ENCODE measurements around the gene ATP1A2. TPM values are rescaled to one million over a fixed set of nuclear protein-coding genes. Genes with fewer than 3 reads are reported as not detected.

Gene ATP1A2
- total RNA-seq, 3 donors from 2014 or later (not counting 1 experiment from before 2014, with no cell fraction given): not detected

DNA sequence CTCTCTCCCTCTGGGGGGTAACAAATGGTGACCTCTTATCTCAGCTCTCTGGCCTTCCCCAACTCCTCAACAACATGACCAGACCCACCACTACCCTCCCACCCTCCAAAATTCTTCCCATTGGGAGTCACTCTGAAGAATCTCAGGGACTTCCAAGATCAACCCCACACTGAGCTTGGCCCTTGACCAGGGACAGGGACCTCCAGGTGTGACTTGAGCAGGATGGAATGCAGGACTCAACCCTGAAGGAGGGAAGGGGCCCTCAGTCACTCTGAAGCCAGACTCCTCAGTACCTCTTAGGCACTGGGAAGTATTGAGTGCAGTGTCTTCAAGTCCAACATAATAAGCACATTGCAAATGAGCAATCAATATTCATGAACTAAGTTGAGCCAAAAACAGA lies 76.7 kb downstream of the ATP1A2 start:
- Histone ChIP-seq H3K27me3 (ENCODE audit: control insufficient read depth, insufficient read depth, low read length) (no peaks in the 10 kb centered on the region), H3K4me3 (ENCODE audit: low read length) (no peak overlapping the region), H3K36me3 (ENCODE audit: control insufficient read depth, insufficient read depth, low read length) (no peaks in the 10 kb centered on the region), H3K9me3 (ENCODE audit: control insufficient read depth, insufficient read depth, low read length) (no peaks in the 10 kb centered on the region), H3K4me1 (ENCODE audit: control insufficient read depth, insufficient read depth, low read length) (peaks cover 7% of the 10 kb centered on the region), H3K27ac (ENCODE audit: low read length) (no peak overlapping the region)
- ATAC-seq (no peak), DNase-seq (no peak)
- TF ChIP-seq, protein P1, sequence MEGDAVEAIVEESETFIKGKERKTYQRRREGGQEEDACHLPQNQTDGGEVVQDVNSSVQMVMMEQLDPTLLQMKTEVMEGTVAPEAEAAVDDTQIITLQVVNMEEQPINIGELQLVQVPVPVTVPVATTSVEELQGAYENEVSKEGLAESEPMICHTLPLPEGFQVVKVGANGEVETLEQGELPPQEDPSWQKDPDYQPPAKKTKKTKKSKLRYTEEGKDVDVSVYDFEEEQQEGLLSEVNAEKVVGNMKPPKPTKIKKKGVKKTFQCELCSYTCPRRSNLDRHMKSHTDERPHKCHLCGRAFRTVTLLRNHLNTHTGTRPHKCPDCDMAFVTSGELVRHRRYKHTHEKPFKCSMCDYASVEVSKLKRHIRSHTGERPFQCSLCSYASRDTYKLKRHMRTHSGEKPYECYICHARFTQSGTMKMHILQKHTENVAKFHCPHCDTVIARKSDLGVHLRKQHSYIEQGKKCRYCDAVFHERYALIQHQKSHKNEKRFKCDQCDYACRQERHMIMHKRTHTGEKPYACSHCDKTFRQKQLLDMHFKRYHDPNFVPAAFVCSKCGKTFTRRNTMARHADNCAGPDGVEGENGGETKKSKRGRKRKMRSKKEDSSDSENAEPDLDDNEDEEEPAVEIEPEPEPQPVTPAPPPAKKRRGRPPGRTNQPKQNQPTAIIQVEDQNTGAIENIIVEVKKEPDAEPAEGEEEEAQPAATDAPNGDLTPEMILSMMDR (IDR thresholded peaks at IDR 0.05): no peak
- H3K27ac Mint-ChIP-seq: no peak overlapping the region
- intact Hi-C loops (cut with micrococcal nuclease): loop anchor here (2.0 kb wide), 1 partner anchor 415 kb away; no protein-coding TSS in a partner anchor
- no peaks in the 10 kb centered on the region for H3K36me3 Mint-ChIP-seq
- peaks cover 0 to 3% of the 10 kb centered on the region in 2 donors for H3K27me3 Mint-ChIP-seq (ENCODE audit: low read depth in 2 of 2)
- H3K9me3 Mint-ChIP-seq: no peaks in the 10 kb centered on the region
- H3K4me1 Mint-ChIP-seq: no peaks in the 10 kb centered on the region
- H3K4me3 Mint-ChIP-seq: no peak overlapping the region

Other genes with a start within 250 kb of the ATP1A2 start
- 1 to 10 TPM; 1.3 to 5.0 (median 1.6) TPM for gene CFAP45, start 215.6 kb upstream of the ATP1A2 start, total RNA-seq
- 100 to 1,000 TPM; 344 to 394 (median 358) TPM for gene TAGLN2, start 190.3 kb upstream of the ATP1A2 start, total RNA-seq
- not detected for gene IGSF9, start 170.1 kb upstream of the ATP1A2 start, total RNA-seq
- gene SLAMF9, start 161.5 kb upstream of the ATP1A2 start, total RNA-seq: not detected
- 1 to 10 TPM; 3.8 to 5.1 (median 3.9) TPM for gene PIGM, start 83.8 kb upstream of the ATP1A2 start, total RNA-seq
- gene KCNJ10, start 45.6 kb upstream of the ATP1A2 start, total RNA-seq: not detected
- not detected for gene KCNJ9, start 34.2 kb upstream of the ATP1A2 start, total RNA-seq
- 10 to 100 TPM; 26.3 to 35.3 (median 32.1) TPM for gene IGSF8, start 17.1 kb upstream of the ATP1A2 start, total RNA-seq
- gene ATP1A4, start 35.8 kb downstream of the ATP1A2 start, total RNA-seq: not detected
- gene CASQ1, start 74.8 kb downstream of the ATP1A2 start, total RNA-seq: not detected
- 10 to 100 TPM; 25.3 to 27.9 (median 25.5) TPM for gene PEA15, start 89.6 kb downstream of the ATP1A2 start, total RNA-seq
- gene DCAF8, start 146.8 kb downstream of the ATP1A2 start, total RNA-seq: 100 to 1,000 TPM; 189 to 201 (median 189) TPM
- 10 to 100 TPM; 41.5 to 48.8 (median 47.8) TPM for gene PEX19, start 169.4 kb downstream of the ATP1A2 start, total RNA-seq
- 100 to 1,000 TPM; 140 to 167 (median 148) TPM for gene COPA, start 227.5 kb downstream of the ATP1A2 start, total RNA-seq
- gene NCSTN, start 227.6 kb downstream of the ATP1A2 start, total RNA-seq: 100 to 1,000 TPM; 104 to 140 (median 110) TPM